SW 1271 (cell line): ENCODE measurements around the gene ITGAL.
A peak's percentile ranks its signal among the peaks of the same experiment; 100 is the strongest.
"Not testable (repeated sequence)": the region's sequence is repeated elsewhere in the genome, so short reads cannot be mapped to it uniquely, and the experiment has no call there.

ENCODE experiments used
- DNase-seq, 2 experiments: peaks; one replicate each; lab custom pipeline; 2025; lab: John Stamatoyannopoulos, UW

The ITGAL gene

DNA sequence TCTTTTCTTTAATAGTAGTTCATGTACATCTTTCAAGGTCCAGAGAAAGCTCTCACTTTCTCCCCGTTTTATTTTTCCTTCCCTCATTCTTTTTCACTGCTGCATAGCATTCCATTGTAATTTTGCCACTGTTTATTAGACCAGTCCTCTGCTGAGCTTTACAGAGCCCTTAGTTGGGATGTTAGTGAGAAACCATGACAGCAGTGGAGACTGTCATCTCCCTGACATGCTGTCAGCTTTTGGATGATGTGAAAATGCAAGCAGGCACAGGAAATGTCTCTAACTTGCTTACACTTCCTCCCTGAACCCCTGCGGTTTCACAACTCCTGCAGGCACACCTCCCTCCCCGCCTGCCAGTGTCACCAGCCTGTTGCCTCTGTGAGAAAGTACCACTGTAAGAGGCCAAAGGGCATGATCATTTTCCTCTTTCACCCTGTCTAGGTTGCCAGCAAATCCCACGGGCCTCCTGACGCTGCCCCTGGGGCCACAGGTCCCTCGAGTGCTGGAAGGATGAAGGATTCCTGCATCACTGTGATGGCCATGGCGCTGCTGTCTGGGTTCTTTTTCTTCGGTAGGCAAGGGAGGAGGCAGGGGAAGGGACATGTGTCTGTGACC is at the start of gene ITGAL:
Gene ITGAL (plus strand): TSS at position 415 of the 615 bp plus-strand sequence. CDS start 96 bp downstream, at position 511.
- no peak for DNase-seq

GRCh38 chr16:30428055-30428454 is 44.5 kb upstream of the ITGAL start:
- no peak for DNase-seq

- DNase-seq, result no peak
Observed at GRCh38 chr16:30429418-30429677, 43.2 kb upstream of the ITGAL start.

GRCh38 chr16:30429678-30430427 is 42.7 kb upstream of the ITGAL start, which contains the start of gene DCTPP1:
DCTPP1 (minus strand) TSS chr16:30430030; CDS start chr16:30429980, 50 bp downstream.
- peak; percentile 98 to 99 for DNase-seq

- DNase-seq, result no peak
Observed at GRCh38 chr16:30430428-30430970, 42.0 kb upstream of the ITGAL start.

DNA sequence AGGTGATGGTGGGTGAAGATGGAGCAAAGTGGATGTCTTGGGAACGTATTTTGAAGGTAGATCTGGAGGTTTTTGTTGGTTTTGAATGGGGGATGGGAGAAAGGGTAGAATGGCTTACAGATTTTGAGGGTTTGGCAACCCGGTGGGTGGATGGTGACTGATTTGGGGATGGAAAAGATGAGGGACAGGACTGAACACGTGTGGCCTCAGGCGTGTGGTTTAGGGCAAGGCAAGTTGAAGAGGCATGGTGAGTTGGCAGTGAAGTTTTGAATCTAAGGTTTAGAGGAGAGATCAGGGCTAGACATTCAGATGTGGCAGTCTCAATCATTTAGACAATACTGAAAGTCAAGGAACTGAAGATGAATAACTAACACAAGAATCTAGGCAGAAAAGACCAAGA is 37.7 kb upstream of the ITGAL start:
- DNase-seq, result no peak

- DNase-seq, result no peak
Observed at GRCh38 chr16:30437511-30438046, 35.0 kb upstream of the ITGAL start.

DNA sequence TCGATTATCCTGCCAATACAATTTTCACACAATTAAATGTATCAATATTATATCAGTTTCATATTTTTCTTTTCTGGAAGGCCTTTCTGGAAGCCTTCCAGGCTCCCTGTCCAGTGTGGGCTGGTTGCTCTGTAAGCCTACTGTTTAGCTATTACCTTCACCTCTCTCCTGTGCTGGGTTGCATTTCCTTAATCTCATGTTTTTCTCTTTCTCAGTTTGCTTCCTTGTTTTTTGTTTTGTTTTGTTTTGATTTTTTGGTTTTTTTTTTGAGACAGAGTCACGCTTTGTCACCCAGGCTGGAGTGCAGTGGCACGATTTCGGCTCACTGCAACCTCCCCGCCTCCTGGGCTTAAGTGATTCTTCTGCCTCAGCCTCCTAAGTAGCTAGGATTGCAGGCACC is 33.7 kb upstream of the ITGAL start:
- no peak for DNase-seq

DNA sequence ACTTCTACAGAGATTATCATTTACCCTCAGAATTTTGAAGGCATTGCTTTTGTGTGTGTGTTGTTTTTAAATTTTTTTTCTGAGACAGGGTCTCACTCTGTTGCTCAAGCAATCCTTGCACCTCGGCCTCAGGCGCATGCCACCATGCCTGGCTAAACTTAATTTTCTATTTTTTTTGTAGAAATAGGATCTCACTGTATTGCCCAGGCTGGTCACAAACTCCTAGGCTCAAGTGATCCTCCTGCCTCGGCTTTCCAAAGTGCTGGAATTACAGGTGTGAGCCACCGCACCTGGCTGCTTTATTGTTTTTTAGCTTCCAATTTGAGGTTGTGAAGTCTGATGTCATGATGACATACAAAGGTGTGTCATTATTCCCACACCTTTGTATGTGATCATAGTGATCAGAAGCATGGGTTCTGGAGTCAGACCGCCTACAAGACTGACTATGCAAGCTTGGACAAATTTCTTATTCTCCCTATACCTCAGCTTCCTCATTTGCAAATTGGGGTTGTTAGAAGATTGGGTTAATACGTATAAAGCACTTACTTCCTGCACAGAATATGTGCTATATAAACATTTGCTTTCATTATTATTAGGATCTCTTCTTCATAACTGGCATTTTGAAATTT is 32.7 kb upstream of the ITGAL start:
- no peak for DNase-seq

DNA sequence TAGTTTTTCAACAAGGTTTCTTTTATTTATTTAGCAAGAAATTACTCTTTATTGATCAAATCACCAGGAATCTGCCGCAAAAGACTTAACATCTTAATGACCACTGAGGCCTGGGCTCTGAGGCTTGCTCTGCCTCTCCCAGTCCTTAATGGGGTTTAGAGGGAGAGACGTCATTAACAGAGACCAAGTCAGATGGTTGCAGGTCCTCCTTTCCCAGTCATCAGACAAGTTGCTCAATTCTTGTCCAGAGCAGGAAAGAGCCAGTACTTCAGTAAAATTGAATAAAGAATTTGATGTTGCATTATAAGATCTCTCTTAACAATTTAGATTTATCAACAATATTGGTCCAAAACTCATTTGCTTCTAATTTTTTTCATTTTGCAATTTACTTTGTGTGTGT is 28.9 kb upstream of the ITGAL start:
- DNase-seq, result no peak

DNA sequence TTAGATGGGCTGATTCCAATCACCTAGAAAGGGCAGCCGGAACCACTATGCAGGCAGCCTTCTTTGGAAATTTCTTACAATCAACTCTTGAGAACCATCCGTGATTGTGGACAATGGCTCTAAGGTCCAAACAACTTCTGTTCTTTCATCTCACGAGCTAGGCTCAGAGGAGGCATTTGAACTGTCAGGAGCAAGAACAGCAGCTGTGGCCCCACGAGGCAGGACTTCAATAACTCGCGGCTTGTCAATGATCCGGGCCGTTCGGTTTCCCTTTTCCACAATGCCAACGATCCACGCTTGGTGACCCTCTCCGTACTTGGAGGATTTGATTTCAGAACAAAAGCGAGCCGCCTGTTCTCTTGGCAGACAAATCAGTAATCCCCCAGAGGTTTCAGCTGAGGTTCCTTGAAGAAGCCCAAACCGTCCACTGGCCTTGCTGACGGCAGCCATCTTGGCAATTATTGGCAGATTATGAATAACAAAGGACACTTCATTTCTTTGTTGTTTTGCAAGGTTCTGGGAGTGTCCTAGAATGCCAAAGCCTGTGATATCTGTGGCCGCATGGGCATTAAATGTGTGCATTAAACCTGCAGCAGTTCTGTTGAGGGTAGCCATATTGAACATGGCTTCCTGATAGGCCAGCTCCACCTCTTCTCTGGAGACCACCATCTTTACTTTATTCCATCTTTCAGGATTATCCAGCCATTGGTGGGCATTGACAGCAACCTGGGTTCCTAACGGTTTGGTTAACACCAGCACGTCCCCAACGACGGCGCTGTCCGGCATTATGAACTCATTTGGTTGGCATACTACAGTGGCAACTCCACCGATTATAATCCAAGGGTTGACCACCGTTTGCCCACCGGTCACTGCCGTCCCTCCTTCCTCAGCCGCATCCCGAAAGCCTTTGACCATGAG is 28.1 kb upstream of the ITGAL start:
- no peak for DNase-seq

GRCh38 chr16:30445149-30445407 is 27.5 kb upstream of the ITGAL start:
- no peak for DNase-seq

DNA sequence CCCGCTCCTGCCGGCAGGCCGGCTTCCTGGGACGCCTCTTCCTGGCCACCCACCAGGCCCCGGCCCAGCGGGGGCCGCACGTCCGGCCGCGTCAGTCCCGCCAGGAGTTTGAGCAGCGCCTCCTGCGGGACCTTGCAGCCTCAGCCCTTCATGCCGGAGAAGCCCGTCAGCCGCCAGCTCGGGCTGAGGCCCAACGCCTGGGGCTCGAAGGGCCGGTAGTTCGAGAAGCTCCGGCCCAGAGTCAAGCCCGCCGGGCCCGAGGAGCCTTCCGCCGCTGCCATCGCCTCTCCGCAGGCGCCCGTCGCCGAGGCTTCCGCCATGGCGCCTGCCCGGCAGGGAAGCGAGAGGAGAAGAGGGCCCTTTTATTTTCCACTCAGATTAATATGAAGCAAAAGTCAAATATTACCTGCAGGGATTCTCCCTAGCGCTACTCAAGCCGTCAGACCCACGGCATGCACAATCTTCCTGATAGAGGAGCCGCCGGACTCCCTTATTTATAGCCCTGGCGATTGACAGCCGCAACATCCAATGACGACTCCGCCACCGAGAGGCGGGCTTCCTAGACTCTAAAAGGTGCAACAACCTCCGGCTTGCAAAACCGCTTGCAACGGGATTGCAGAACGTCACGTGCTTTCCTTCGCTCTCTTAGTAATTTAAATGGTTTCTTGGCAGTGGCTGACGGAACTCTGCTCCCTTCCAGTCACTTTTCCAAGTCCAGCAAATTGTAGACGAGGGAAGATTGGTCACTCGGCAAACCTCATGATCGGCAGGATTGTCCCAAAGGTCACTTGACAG is 26.9 kb upstream of the ITGAL start, which contains the start of gene SEPHS2:
Gene SEPHS2 (minus strand): TSS at position 467 of the 795 bp plus-strand sequence. CDS start 147 bp downstream, at position 320.
- DNase-seq, result peak; percentile 89 to 94

DNA sequence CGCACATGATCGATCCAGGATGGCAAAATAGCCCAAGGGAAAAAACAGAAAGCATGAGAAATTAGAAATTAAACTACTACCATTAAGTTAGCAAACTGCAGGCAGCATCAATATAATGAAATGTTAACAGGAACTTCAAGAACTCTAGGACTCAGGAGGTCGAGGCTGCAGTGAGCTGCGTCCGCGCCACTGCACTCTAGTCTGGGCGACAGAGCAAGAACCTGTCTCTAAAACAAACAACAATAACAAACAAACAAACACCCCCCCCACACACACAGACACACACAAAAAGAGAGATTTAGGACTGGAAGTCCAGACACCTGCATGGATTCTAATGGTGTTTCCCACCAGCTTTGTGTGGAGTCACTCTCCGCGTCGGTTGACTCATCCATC is 26.3 kb upstream of the ITGAL start:
- DNase-seq, result no peak

- no peak for DNase-seq
Observed at GRCh38 chr16:30447512-30448226, 24.9 kb upstream of the ITGAL start.

DNA sequence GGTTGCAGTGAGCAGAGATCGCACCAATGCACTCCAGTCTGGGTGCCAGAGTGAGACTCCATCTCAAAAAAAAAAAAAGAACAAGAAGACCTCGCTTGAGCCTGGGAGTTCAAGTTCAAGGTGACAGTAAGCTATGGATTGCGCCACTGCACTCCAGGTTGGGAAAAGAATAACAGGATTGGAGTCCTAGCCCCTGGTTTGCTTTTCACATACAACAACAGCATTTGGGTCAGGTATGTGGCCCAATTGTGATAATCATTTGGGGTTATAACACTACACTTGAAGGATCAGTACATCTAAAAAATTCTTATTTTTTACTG is 23.5 kb upstream of the ITGAL start:
- DNase-seq, result no peak

DNA sequence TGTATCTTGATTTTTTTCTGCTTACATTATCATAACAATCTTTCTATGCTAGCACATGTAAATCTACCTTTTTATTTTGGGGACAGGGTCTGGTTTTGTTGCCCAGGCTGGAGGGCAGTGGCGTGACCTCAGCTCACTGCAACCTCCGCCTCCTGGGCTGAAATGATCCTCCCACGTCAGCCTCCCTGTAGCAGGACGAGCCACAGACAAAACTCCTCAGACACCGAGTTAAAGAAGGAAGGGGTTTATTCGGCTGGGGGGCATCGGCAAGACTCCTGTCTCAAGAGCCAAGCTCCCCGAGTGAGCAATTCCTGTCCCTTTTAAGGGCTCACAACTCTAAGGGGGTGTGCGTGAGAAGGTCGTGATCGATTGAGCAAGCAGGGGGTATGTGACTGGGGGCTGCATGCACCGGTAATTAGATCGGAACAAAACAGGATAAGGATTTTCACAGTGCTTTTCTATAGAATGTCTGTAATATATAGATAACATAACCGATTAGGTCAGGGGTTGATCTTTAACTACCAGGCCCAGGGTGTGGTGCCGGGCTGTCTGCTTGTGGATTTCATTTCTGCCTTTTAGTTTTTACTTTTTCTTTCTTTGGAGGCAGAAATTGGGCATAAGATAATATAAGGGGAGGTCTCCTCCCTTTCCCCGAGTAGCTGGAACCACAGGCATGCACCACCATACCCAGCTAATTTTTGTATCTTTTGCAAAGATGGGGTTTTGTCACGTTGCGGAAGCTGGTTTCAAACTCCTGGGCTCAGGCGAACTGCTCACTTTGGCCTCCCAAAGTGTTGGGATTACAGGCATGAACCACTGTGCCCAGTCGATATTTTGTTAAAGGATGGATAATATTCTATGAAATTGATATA is 19.6 kb upstream of the ITGAL start:
- not testable (repeated sequence) for DNase-seq

DNA sequence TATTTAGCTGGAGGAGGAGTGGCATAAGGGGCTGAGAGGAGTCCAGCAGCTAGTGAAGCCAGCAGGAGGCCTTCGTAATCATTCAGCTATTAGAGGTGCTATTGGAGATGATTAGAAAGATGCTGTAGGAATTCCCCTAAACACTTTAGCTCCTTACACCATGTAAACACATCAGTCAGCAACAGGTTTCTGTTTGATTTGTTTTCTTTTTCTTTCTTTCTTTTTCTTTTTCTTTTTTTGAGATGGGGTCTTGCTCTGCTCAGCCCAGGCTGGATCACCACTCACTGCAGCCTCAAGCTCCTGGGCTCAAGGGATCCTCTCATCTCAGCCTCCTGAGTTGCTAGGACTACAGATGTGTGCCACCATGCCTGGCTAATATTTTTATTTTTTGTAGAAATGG is 16.2 kb upstream of the ITGAL start:
- no peak for DNase-seq

DNA sequence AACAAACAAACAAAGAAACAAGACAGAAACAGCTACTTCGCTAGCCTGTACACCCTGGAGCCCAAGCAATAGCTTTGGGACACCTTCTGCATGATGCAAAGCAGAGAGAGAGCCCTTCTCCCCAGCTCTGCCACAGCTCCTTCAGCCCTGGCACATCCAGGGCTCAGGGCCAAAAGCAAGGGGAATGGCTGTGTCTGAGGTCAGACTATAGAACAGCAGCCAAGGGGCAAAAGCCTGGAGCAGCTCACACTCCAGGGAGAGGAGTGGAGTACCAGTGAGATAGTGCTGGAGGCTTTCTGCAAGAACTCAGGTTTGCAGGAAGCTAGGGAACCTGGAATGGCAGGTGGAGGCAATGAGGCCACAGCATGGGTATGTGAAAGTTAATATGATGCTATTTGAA is 15.3 kb upstream of the ITGAL start:
- DNase-seq, result no peak
